DOHH2 (cell line): Measurements from ENCODE around the gene KIF1A.

ENCODE experiments used
- H3F3A ChIP-seq: fragments of 200-600 bp; sonication (generic), shearing (Covaris generic); 2 replicates; pipeline ENCODE4 v1.6.0; 2016; ENCODE audit warnings: antibody characterized with exemption, mild to moderate bottlenecking; ENCODE audit not compliant: control insufficient read depth, insufficient read depth
- H3K27ac ChIP-seq: fragments of 200-600 bp; sonication (generic); 2 replicates; pipeline ENCODE4 v1.5.1; 2014; ENCODE audit warnings: low read depth, mild to moderate bottlenecking, low read length, moderate library complexity
- H3K27me3 ChIP-seq: fragments of 200-600 bp; sonication (generic); 2 replicates; pipeline ENCODE4 v1.6.1; 2014; ENCODE audit warnings: mild to moderate bottlenecking, low read length, mixed read lengths; ENCODE audit not compliant: control insufficient read depth
- H3K36me3 ChIP-seq: fragments of 200-600 bp; sonication (generic); 2 replicates; pipeline ENCODE4 v1.6.1; 2014; ENCODE audit warnings: mild to moderate bottlenecking, low read length, moderate library complexity, mixed read lengths; ENCODE audit not compliant: control insufficient read depth
- H3K4me1 ChIP-seq: fragments of 200-600 bp; sonication (generic); 2 replicates; pipeline ENCODE4 v1.6.1; 2014; ENCODE audit warnings: mild to moderate bottlenecking, low read length, mixed read lengths; ENCODE audit not compliant: control insufficient read depth
- H3K4me2 ChIP-seq: fragments of 200-600 bp; sonication (generic); 2 replicates; pipeline ENCODE4 v1.6.0; 2014; ENCODE audit warnings: mild to moderate bottlenecking, low read length, moderate library complexity
- H3K4me3 ChIP-seq: fragments of 200-600 bp; sonication (generic); 2 replicates; pipeline ENCODE4 v1.5.1; 2014; ENCODE audit warnings: mild to moderate bottlenecking, low read length, mixed read lengths
- H3K79me2 ChIP-seq: fragments of 200-600 bp; sonication (generic); 2 replicates; pipeline ENCODE4 v1.6.1; 2014; ENCODE audit warnings: mild to moderate bottlenecking, low read length, mixed read lengths; ENCODE audit not compliant: control insufficient read depth
- H3K9me2 ChIP-seq: fragments of 200-600 bp; sonication (generic); replicated peaks from 2 replicates; pipeline ENCODE4 v1.6.1; 2014; ENCODE audit warnings: mild to moderate bottlenecking, low read length, mixed read lengths; ENCODE audit not compliant: control insufficient read depth
- H3K9me3 ChIP-seq: fragments of 200-600 bp; sonication (generic); 2 replicates; pipeline ENCODE4 v1.6.1; 2014; ENCODE audit warnings: antibody characterized with exemption, low read length, mixed read lengths; ENCODE audit not compliant: control insufficient read depth, insufficient read depth
- H4K20me1 ChIP-seq: fragments of 200-600 bp; sonication (generic); 2 replicates; pipeline ENCODE4 v1.6.0; 2014; ENCODE audit warnings: low read depth, mild to moderate bottlenecking, antibody characterized with exemption, low read length, moderate library complexity; ENCODE audit not compliant: control insufficient read depth, insufficient read depth
- CTCF ChIP-seq: fragments of 200-600 bp; sonication (generic); IDR thresholded peaks from one replicate; pipeline ENCODE4 v1.5.1; 2014; ENCODE audit warnings: antibody characterized with exemption, mild to moderate bottlenecking, low read depth, low read length; ENCODE audit not compliant: poor library complexity, severe bottlenecking
- EZH2phosphoT487 ChIP-seq: fragments of 200-600 bp; sonication (generic); IDR thresholded peaks from 2 replicates; pipeline ENCODE4 v1.6.1; 2017; ENCODE audit warnings: borderline replicate concordance, mild to moderate bottlenecking, antibody characterized with exemption, low read length, moderate library complexity, mixed read lengths

The KIF1A gene

DNA sequence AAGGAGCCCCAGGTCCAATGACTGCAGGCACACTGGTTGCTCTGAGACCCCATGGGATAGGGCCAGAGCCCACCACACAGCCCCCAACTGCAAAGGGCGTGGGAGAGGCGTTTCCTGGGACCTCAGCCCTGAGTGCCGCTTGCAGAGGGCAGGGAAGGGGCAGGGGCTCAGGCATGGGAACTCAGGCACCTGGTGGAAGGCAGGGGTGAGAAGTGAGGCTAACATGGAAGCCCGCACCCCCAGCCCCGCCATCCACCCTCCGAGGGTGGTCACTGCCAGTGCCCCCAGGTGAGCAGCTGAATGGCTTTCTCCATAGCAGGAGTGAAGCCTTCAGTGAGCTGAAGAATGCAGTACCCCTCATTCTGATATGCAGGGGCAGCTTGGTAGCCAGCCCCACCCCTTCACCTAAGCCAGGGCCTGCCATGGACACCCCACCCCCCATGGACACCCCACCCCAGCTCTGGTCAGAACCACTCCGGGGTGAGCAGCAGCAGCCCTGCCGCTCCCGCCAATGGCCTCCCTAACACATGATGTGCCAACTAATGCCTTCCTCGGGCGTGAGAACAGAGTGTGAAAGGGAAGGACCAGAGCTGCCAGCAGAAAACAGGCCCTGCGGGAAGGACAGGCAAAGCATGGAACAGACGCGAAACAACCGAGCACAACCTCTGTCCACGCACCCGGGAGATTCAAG is 6.6 kb downstream of the KIF1A start:
- Histone ChIP-seq H3K79me2 (no peaks in the 10 kb centered on the region), H3F3A (no peaks in the 10 kb centered on the region), H3K4me1 (no peaks in the 10 kb centered on the region), H3K9me3 (peaks cover 14% of the 10 kb centered on the region; the same call in 1 of the 2 replicates), H3K27ac (no peak overlapping the region), H3K4me2 (no peak overlapping the region), H3K36me3 (no peaks in the 10 kb centered on the region), H3K9me2 (no peaks in the 10 kb centered on the region), H4K20me1 (no peaks in the 10 kb centered on the region), H3K4me3 (no peak overlapping the region), H3K27me3 (no peaks in the 10 kb centered on the region)
- TF ChIP-seq CTCF (no peak), EZH2phosphoT487 (no peak)

DNA sequence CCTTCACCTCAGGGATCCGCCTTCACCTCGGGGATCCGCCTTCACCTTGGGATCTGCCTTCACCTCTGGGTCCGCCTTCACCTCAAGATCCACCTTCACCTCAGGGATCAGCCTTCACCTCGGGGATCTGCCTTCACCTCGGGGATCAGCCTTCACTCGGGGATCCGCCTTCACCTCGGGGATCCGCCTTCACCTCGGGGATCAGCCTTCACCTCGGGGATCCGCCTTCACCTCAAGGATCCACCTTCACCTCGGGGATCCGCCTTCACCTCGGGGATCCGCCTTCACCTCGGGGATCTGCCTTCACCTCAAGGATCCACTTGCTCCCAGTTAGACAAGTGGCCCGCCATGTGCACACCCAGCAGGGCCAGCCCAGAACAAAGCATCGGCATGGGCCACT is 7.3 kb downstream of the KIF1A start:
- Histone ChIP-seq H3K9me2 (no peaks in the 10 kb centered on the region), H3K4me2 (no peak overlapping the region), H3K4me3 (no peak overlapping the region), H3K79me2 (no peaks in the 10 kb centered on the region), H3K27ac (no peak overlapping the region), H4K20me1 (no peaks in the 10 kb centered on the region), H3K36me3 (no peaks in the 10 kb centered on the region), H3K27me3 (no peaks in the 10 kb centered on the region), H3K9me3 (peaks cover 14% of the 10 kb centered on the region; the same call in 1 of the 2 replicates), H3K4me1 (no peaks in the 10 kb centered on the region), H3F3A (no peaks in the 10 kb centered on the region)
- TF ChIP-seq EZH2phosphoT487 = no peak

GRCh38 chr2:240812301-240812680 is 7.7 kb downstream of the KIF1A start:
- H3K4me2 ChIP-seq = no peak overlapping the region
- no peaks in the 10 kb centered on the region for H3K9me2 ChIP-seq
- no peak overlapping the region for H3K27ac ChIP-seq
- H3K4me3 ChIP-seq = no peak overlapping the region
- peaks cover 14% of the 10 kb centered on the region; the same call in 1 of the 2 replicates for H3K9me3 ChIP-seq
- H3K79me2 ChIP-seq = no peaks in the 10 kb centered on the region
- H4K20me1 ChIP-seq = no peaks in the 10 kb centered on the region
- no peaks in the 10 kb centered on the region for H3K27me3 ChIP-seq
- no peaks in the 10 kb centered on the region for H3K36me3 ChIP-seq
- no peaks in the 10 kb centered on the region for H3F3A ChIP-seq
- no peaks in the 10 kb centered on the region for H3K4me1 ChIP-seq
- TF ChIP-seq CTCF (no peak), EZH2phosphoT487 (no peak)
